Ovary (tissue), 3 donors: ENCODE results near the gene OSBPL2.

Experiments used
- CTCF ChIP-seq, 3 donors: fragments of 450-650 bp in 2 of 3; fragments of 200-600 bp in 1 of 3; IDR thresholded peaks; one replicate each; pipeline versions ENCODE4 v1.5.1 to v1.8.0; 2016 to 2022; ENCODE audit warnings: antibody characterized with exemption in 3 of 3, mild to moderate bottlenecking in 1 of 3
- EP300 ChIP-seq: sonication (generic); formaldehyde crosslinking; IDR thresholded peaks from one replicate; pipeline ENCODE4 v1.6.1; 2017; ENCODE audit warnings: antibody characterized with exemption
- donor health status: DM: no; HTN: no; CAD: no.

GRCh38 chr20:62237514-62237800 lies 864 bp upstream of the OSBPL2 start:
- TF ChIP-seq EP300 (no peak), CTCF (IDR thresholded peaks at IDR 0.05) (no peak)
